Measurements from ENCODE around the gene SLX4. TPM values are rescaled to one million over a fixed set of nuclear protein-coding genes. Genes with fewer than 3 reads are reported as not detected.

The SLX4 gene
- total RNA-seq, 1 donor from 2014 or later = 2.8 TPM

GRCh38 chr16:3587547-3588110, 23.8 kb downstream of the SLX4 start:
- ATAC-seq (no peak), DNase-seq (ENCODE audit: low spot score) (no peak)

DNA sequence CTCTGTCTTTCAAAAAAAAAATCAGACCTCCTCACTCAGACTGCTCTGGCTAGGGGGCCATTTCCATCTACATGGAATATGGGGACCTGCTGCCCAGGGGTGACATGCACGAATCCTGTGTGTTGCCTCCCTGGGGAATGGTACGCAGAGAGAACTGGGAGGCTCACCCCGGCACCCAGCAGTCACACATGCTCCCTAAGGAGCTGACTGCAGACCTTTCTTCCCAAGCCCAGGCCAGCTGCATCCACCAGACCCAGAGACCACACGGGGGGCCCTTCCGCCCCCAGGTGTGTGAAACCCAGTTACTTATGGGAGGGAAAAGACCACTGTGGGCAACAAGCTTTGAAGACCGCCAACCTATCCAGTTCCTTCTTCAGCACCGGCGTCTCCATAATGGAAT, 27.0 kb downstream of the SLX4 start:
- no peak for DNase-seq (ENCODE audit: low spot score)
- ATAC-seq = no peak

DNA sequence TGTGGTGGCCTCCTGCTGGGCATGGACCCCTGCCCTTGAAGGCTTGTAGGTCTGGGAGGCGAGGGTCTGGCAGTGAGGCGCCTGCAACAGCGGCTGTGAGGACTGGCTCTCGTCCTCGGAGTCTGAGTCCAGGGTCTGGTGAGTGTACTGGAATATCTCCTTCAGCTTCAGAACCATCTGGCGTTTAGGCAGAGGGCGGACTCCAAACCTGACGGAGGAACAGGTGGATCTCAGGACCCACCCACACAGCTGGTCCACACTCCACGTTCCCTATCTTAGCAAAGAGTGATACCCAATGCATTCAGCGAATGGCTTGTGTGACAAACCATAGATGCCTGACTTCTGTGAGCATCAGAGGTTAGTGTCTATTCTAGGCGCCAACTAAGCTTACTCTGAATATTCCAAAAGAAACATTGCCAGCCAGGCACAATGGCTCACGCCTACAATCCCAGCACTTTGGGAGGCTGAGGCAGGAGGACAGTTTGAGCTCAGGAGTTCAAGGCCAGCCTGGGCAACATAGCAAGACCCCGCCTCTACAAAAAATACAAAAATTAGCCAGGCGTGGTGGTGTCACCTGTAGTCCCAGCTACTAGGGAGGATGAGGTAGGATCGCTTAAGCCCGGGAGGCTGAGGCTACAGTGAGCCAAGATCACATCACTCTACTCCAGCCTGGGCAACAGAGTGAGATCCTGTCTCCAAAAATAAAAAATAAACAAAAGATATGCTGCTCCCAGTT, 27.9 kb downstream of the SLX4 start:
- no peak for DNase-seq (ENCODE audit: low spot score)

GRCh38 chr16:3582276-3583165, 28.9 kb downstream of the SLX4 start:
- DNase-seq (ENCODE audit: low spot score) (no peak), ATAC-seq (no peak)

More for the DNA sequence above, 27.9 kb downstream of the SLX4 start:
- no peak for ATAC-seq

DNA sequence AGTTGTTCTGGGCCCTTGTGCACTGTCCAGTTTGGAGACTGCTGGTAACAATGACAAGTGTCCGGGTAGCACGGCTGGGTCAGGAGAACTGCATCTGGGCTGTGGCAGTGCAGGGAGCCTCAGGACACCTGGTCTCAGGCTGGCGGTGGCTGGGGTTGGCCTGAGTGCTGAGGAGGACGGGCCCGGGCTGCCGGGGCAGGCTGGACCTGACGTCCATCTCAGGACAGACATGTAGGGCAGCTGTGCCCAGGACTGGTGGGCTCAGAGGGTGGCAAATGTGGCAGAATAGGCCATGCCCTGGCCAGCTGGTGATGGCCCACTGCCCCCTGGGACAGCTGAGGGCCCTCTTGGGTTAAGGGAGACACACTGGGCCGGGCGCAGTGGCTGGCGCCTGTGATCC, 30.0 kb downstream of the SLX4 start:
- DNase-seq (ENCODE audit: low spot score) (no peak), ATAC-seq (no peak)

- DNase-seq (ENCODE audit: low spot score) = no peak
- ATAC-seq = no peak
Measured at GRCh38 chr16:3580686-3581085, 30.7 kb downstream of the SLX4 start.

GRCh38 chr16:3580251-3580651, 31.2 kb downstream of the SLX4 start:
- ATAC-seq = no peak

DNA sequence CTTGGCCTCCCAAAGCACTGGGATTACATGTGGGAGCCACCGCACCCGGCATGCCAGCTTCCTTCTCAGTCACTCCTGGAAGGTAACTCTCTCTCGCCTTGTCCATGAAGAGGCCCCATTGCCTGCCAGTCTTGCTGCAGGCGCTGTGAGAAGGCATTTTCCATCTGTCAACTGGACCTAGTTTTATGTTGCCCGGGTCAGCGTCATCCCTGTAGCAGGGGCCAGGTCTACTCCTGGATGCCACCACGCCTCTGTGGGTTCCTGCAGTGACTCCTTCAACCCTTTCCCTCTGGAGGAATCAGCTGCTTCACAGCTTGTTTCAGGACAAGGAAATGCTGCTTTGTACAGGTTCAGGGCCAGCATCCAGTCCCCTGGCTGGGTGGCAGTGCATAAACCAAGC, 31.6 kb downstream of the SLX4 start:
- DNase-seq (ENCODE audit: low spot score) (no peak), ATAC-seq (no peak)

More at GRCh38 chr16:3580251-3580651, 31.2 kb downstream of the SLX4 start:
- DNase-seq (ENCODE audit: low spot score) = no peak

DNA sequence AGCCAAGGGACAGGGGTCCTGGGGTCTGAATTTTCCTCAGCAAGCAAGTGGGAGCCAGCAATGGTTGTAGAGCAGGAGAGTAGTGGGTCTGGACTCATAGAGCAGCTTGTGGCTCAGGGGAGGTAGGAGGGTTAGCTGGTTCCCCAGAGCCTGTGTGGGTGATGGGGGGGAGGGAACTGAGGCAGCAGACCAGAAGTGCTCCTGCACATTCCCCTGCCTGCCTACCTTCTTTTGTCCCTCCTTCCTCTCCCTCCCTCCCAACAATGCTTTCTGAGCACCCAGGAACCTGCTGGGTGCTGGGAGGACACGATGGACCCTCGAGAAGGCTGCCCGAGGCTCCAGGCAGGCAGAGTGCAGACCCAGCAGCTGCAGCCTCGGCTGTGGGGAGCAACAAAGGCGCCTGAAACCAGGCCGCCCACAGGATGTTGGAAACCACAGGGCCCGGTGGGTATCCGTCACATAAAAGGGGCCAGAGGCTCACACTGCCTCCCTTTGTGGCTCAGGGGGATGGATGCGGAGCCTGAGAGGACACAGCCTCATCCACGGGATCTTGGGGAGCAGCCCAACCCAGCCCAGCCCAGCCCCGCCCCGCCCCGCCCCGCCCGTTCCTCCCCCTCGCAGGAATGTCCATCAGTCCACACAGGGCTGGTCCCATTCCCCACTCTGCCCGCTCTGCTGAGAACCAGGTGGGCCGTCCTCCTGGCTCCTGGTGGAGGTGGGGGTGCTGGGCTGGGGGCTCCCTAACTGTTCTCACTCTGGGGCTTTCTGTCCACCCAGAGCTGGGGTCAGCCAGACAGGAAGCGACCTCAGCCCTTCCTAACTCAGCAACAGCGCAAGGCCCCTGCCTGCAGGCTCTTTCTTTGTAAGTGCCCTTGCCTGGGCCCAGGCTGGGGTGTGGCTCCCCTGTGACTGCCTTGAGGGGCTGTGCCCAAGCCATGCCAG, 32.5 kb downstream of the SLX4 start:
- DNase-seq (ENCODE audit: low spot score) (no peak), ATAC-seq (no peak)

DNA sequence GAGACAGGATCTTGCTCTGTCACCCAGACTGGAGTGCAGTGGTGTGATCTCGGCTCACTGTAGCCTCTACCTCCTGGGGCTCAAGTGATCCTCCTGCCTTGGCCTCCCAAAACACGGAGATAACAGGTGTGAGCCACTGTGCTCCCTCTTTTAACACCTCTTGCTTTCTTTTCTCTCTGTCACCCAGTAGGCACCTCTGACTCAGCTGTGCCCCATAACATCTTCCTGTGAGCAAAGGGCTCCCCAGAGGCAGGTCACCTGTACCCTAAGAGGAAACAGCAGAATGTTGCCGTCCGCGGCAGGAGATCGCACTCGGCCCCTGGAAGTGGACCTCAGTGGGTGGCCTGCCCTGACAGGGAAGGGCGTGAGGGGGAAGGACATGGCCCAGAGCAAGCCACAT, 33.3 kb downstream of the SLX4 start:
- DNase-seq (ENCODE audit: low spot score) (no peak), ATAC-seq (no peak)

- ATAC-seq (peak; percentile 28), DNase-seq (ENCODE audit: low spot score) (no peak)
Measured at GRCh38 chr16:3577302-3577752, 34.1 kb downstream of the SLX4 start, which contains the start of gene NLRC3. Gene NLRC3 (minus strand): TSS chr16:3577403. CDS start chr16:3565036, 12,367 bp downstream.

- ATAC-seq = no peak
- DNase-seq (ENCODE audit: low spot score) = no peak
Measured at GRCh38 chr16:3576211-3576610, 35.2 kb downstream of the SLX4 start.

DNA sequence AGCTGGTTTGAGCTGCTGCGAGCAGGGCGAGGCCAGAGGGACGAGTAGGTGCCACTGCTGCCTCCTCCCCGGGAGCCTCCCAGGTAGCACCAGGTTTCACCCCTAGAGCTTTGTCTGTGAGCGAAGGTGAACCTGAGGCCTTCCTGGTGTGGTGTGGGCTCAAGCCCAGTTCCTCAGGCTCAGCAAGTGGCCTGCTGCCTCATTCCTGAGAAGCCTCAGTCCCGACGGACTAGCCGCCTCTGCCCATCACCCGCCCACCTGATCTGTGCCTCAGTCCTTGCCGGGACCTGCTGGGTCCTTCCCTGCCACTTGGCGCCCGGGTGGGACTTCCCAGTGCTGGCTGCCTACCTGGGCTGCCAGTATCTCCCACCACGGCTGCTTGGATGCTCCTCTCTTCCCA, 35.9 kb downstream of the SLX4 start:
- ATAC-seq (no peak), DNase-seq (ENCODE audit: low spot score) (no peak)

DNA sequence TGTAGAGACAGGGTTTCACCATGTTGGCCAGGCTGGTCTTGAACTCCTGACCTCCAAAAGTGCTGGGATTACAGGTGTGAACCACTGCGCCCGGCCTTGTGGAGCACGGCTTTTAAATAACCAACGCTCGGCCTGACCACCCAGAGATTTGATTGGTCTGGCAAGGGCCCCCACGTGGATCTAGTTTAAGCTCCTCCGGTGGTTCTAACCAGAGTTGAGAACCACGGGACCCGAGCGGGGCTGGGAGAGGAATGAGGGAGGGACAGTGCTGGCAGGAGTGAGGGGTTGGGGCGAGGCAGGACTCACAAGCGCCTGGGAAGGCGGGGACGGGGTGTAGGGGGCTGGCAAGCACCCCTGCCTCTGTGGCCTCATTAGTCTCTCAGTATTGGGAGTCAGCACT, 37.2 kb downstream of the SLX4 start:
- DNase-seq (ENCODE audit: low spot score) (no peak), ATAC-seq (no peak)

GRCh38 chr16:3573146-3573815, 38.1 kb downstream of the SLX4 start:
- no peak for ATAC-seq
- no peak for DNase-seq (ENCODE audit: low spot score)

GRCh38 chr16:3570420-3571062, 40.9 kb downstream of the SLX4 start:
- ATAC-seq (no peak), DNase-seq (ENCODE audit: low spot score) (no peak)

- DNase-seq (ENCODE audit: low spot score) (no peak), ATAC-seq (no peak)
Measured at GRCh38 chr16:3569851-3570250, 41.6 kb downstream of the SLX4 start.

DNA sequence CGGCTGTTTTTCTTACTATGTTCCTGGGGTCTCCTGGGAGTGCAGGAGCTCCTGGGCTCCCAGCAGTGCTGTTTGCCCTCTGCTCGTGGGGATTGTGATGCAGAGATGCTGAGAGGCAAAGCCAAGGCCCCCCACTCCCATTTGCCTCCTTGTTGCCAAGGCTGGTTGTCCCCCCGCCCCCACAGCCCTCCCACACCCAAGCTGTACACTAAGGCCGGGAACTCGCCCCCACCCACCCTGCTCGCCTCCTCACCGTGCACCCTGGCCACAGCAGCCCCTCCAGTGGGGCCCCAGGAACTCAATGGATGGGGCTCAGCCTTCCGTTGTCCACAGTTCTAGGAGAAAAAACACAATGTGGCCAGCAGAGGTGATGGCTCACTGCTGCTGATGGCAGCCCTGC, 44.4 kb downstream of the SLX4 start:
- ATAC-seq = no peak

DNA sequence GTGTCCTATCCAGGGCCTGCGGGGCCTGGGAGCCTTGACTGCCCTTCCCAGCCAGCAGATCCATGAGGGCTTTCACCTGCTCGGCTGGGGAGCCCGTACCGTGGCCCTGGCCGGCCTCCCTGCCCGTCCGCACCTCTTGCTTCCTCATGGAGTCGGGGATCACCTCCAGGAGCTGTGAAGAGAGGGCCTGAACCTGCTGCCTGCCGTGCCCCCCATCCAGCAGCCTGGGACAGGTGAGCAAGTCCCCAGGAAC, 46.6 kb downstream of the SLX4 start:
- ATAC-seq = no peak
- no peak for DNase-seq (ENCODE audit: low spot score)

More for the DNA sequence above, 44.4 kb downstream of the SLX4 start:
- DNase-seq (ENCODE audit: low spot score) = no peak

All from left lobe of liver (tissue), 2 donors.